A549 (cell line): ENCODE results near the gene ANK2. TPM values are rescaled to one million over a fixed set of nuclear protein-coding genes. Genes with fewer than 3 reads are reported as not detected.

Source experiments
- ATAC-seq, 2 experiments: fragments of 200-7000 bp in 1 of 2; fragments of >200 bp in 1 of 2; cut with Nextera tagmentation in 1 of 2; cut with Tn5 transposase in 1 of 2; 3 replicates each; pipeline versions ENCODE4 v1.8.0 to v1.9.1; 2018 to 2020; ENCODE audit warnings: mild to moderate bottlenecking in 1 of 2, moderate library complexity in 1 of 2
- CTCF ChIA-PET: fragments of 300-600 bp; sonication (Branson Sonifier 250); formaldehyde crosslinking; extraction: SDS; loops from one replicate; lab custom pipeline; 2021; ENCODE audit warnings: antibody characterized with exemption, inconsistent platforms; lab: Yijun Ruan, JAX
- POLR2A ChIA-PET: fragments of 350-600 bp; formaldehyde crosslinking; extraction: SDS; loops from one replicate; lab custom pipeline; 2021; ENCODE audit warnings: antibody characterized with exemption, inconsistent platforms; lab: Yijun Ruan, JAX
- DNase-seq, 2 experiments: peaks; one replicate each; pipeline versions ENCODE4 v3.0.0 to v3.0.0-alpha.2; 2011 to 2016; ENCODE audit warnings: low read depth in 1 of 2, low spot score in 1 of 2
- FAIRE-seq: peaks from 2 replicates; lab custom pipeline; 2011; peaks lifted over from hg19 to GRCh38; lab: Jason Lieb, UNC
- H3K27ac ChIP-seq, 2 experiments: fragments of >200 bp; sonication (Bioruptor Twin); formaldehyde crosslinking; 3 replicates each; pipeline ENCODE4 v1.5.1; 2016 to 2017
- H3K4me1 ChIP-seq: fragments of >200 bp; sonication (Bioruptor Twin); formaldehyde crosslinking; 3 replicates; pipeline ENCODE4 v1.6.1; 2016
- H3K4me2 ChIP-seq: fragments of >200 bp; sonication (Bioruptor Twin); formaldehyde crosslinking; 3 replicates; pipeline ENCODE4 v1.6.1; 2016
- H3K4me3 ChIP-seq: fragments of >200 bp; sonication (Bioruptor Twin); formaldehyde crosslinking; 3 replicates; pipeline ENCODE4 v1.5.1; 2016
- H3K9me3 ChIP-seq: fragments of >200 bp; sonication (Bioruptor Twin); formaldehyde crosslinking; 3 replicates; pipeline ENCODE4 v1.6.1; 2016
- BCL3 ChIP-seq: fragments of >200 bp; sonication (Bioruptor Twin); formaldehyde crosslinking; IDR thresholded peaks from 3 replicates; pipeline ENCODE4 v1.6.1; 2016
- CBX2 ChIP-seq: fragments of 200-600 bp; sonication (generic); IDR thresholded peaks from 2 replicates; pipeline ENCODE4 v1.6.1; 2016; ENCODE audit warnings: low read depth, mild to moderate bottlenecking, borderline replicate concordance
- CEBPB ChIP-seq, 2 experiments: fragments of >200 bp in 1 of 2; sonication (Bioruptor Twin) in 1 of 2; formaldehyde crosslinking in 1 of 2; IDR thresholded peaks; 2 replicates each; pipeline ENCODE4 v1.6.1; 2012 to 2016
- CHD4 ChIP-seq: fragments of 200-600 bp; sonication (generic); IDR thresholded peaks from 2 replicates; pipeline ENCODE4 v1.6.1; 2016; ENCODE audit warnings: antibody characterized with exemption, mild to moderate bottlenecking, borderline replicate concordance
- E2F6 ChIP-seq: IDR thresholded peaks from 2 replicates; pipeline ENCODE4 v1.6.1; 2012; ENCODE audit warnings: low read depth, borderline replicate concordance
- ELK1 ChIP-seq: fragments of 150-350 bp; IDR thresholded peaks from 2 replicates; pipeline ENCODE4 v1.6.1; 2014; ENCODE audit warnings: low read depth, mild to moderate bottlenecking, low read length
- ESRRA ChIP-seq: fragments of 150-350 bp; IDR thresholded peaks from 2 replicates; pipeline ENCODE4 v1.6.1; 2014; ENCODE audit warnings: mild to moderate bottlenecking, low read length, borderline replicate concordance
- FOSL2 ChIP-seq, 2 experiments: fragments of 450-650 bp in 1 of 2; fragments of >200 bp in 1 of 2; sonication (Bioruptor Twin) in 1 of 2; formaldehyde crosslinking; IDR thresholded peaks; 2 replicates each; pipeline versions ENCODE4 v1.5.0 to v1.6.1; 2016 to 2020; ENCODE audit warnings: mild to moderate bottlenecking in 1 of 2, moderate library complexity in 1 of 2
- FOXS1 ChIP-seq: fragments of 250-450 bp; sonication (Bioruptor Pico); IDR thresholded peaks from 2 replicates; pipeline ENCODE4 v1.5.0; 2020; ENCODE audit warnings: mild to moderate bottlenecking, moderate library complexity
- GATA3 ChIP-seq: IDR thresholded peaks from 2 replicates; pipeline ENCODE4 v1.6.1; 2012; ENCODE audit warnings: borderline replicate concordance
- HDAC2 ChIP-seq: fragments of 200-600 bp; sonication (generic); IDR thresholded peaks from 2 replicates; pipeline ENCODE4 v1.6.1; 2016
- HEYL ChIP-seq: fragments of 250-450 bp; sonication (Bioruptor Pico); IDR thresholded peaks from 2 replicates; pipeline ENCODE4 v1.8.0; 2021; ENCODE audit warnings: mild to moderate bottlenecking, moderate library complexity
- HMGXB4 ChIP-seq: fragments of 250-450 bp; sonication (Bioruptor Pico); IDR thresholded peaks from 2 replicates; pipeline ENCODE4 v1.5.0; 2021; ENCODE audit warnings: mild to moderate bottlenecking, moderate library complexity, borderline replicate concordance
- HOXB13 ChIP-seq: fragments of 250-450 bp; sonication (Bioruptor Pico); IDR thresholded peaks from 2 replicates; pipeline ENCODE4 v1.5.0; 2020; ENCODE audit warnings: low read depth, mild to moderate bottlenecking, moderate library complexity
- JUN ChIP-seq, 2 experiments: fragments of >200 bp; sonication (Bioruptor Twin); formaldehyde crosslinking; IDR thresholded peaks; 2 replicates in 1 of 2; 3 replicates in 1 of 2; pipeline ENCODE4 v1.6.1; 2016 to 2017
- KDM1A ChIP-seq: fragments of 200-600 bp; sonication (generic); IDR thresholded peaks from 2 replicates; pipeline ENCODE4 v1.6.1; 2016; ENCODE audit warnings: low read depth, mild to moderate bottlenecking
- KDM5A ChIP-seq: fragments of 200-600 bp; sonication (generic); IDR thresholded peaks from 2 replicates; pipeline ENCODE4 v1.6.1; 2016; ENCODE audit warnings: antibody characterized with exemption, mild to moderate bottlenecking
- MAFK ChIP-seq: fragments of 450-650 bp; IDR thresholded peaks from 2 replicates; pipeline ENCODE4 v1.6.1; 2014; ENCODE audit not compliant: partially characterized antibody
- MAX ChIP-seq: IDR thresholded peaks from 2 replicates; pipeline ENCODE4 v1.6.1; 2012
- NR3C1 ChIP-seq: fragments of >200 bp; sonication (Bioruptor Twin); formaldehyde crosslinking; IDR thresholded peaks from 3 replicates; pipeline ENCODE4 v1.6.1; 2017
- POLR2A ChIP-seq: IDR thresholded peaks from 2 replicates; pipeline ENCODE4 v1.6.1; 2012; ENCODE audit warnings: mild to moderate bottlenecking, low read length
- POLR2AphosphoS2 ChIP-seq: conservative IDR thresholded peaks from 2 replicates; pipeline ENCODE4 v1.6.1; 2012; ENCODE audit warnings: low read length, improper control_type of control experiment, inconsistent platforms
- RFX5 ChIP-seq: fragments of 450-650 bp; IDR thresholded peaks from 2 replicates; pipeline ENCODE4 v1.7.1; 2014; ENCODE audit warnings: antibody characterized with exemption, mild to moderate bottlenecking, moderate library complexity
- RNF2 ChIP-seq: fragments of 200-600 bp; sonication (generic); IDR thresholded peaks from 2 replicates; pipeline ENCODE4 v1.6.1; 2016; ENCODE audit warnings: low read depth, mild to moderate bottlenecking, antibody characterized with exemption, moderate library complexity, borderline replicate concordance
- SMC3 ChIP-seq: fragments of >200 bp; sonication (Bioruptor Twin); formaldehyde crosslinking; IDR thresholded peaks from 3 replicates; pipeline ENCODE4 v1.6.1; 2018; ENCODE audit warnings: inconsistent platforms
- SREBF2 ChIP-seq: fragments of 450-650 bp; IDR thresholded peaks from 2 replicates; pipeline ENCODE4 v1.6.1; 2014; ENCODE audit warnings: mild to moderate bottlenecking, moderate library complexity
- TP53 ChIP-seq: fragments of 250-450 bp; sonication (Bioruptor Pico); IDR thresholded peaks from 2 replicates; pipeline ENCODE4 v1.5.0; 2021; ENCODE audit warnings: mild to moderate bottlenecking, moderate library complexity
- ZNF302 ChIP-seq: fragments of 250-450 bp; sonication (Bioruptor Pico); IDR thresholded peaks from 2 replicates; pipeline ENCODE4 v1.9.0; 2021; ENCODE audit warnings: inconsistent platforms, mild to moderate bottlenecking, moderate library complexity
- WGBS: methylation state at CpG from one replicate; pipeline ENCODE4 v1.1.6; 2017; ENCODE audit errors: missing lambda C conversion rate; 5-methylcytosine and 5-hydroxymethylcytosine counted together
- polyA plus RNA-seq, 4 experiments: library from polyadenylated mRNA; depleted of rRNA in 3 of 4; stranded (reverse); fragments of >200 nt; fragmentation: RNase III in 1 of 4; extraction: RNeasy Plus Mini Kit Qiagen cat#74134 plus additional on column Dnase treatment in 1 of 4; gene quantifications; 2 replicates in 3 of 4; 3 replicates in 1 of 4; pipeline ENCODE4 v1.2.3, GENCODE V29; 2011 to 2017

Gene ANK2
- polyA plus RNA-seq, 2 of the 4 experiments (the other 2 are of a cell fraction): 1.4 to 3.1 TPM

GRCh38 chr4:113409181-113409580 is 359.7 kb downstream of the ANK2 start:
- CTCF ChIA-PET: interaction anchor here (4.6 kb wide), 1 partner anchor 14 kb away, joined by 22 read pairs; no protein-coding TSS in a partner anchor
- POLR2A ChIA-PET: no interaction called here
- H3K4me1 ChIP-seq: no peaks in the 10 kb centered on the region; the same call in 2 of the 3 replicates
- WGBS: 45% methylated on average over 4 of the region's 4 CpGs
- TF ChIP-seq ELK1: no peak
- TF ChIP-seq NR3C1: no peak
- H3K9me3 ChIP-seq: no peaks in the 10 kb centered on the region
- H3K4me3 ChIP-seq: no peak overlapping the region
- DNase-seq: no peak
- FAIRE-seq: no peak
- ATAC-seq: no peak
- H3K27ac ChIP-seq: no peak overlapping the region
- no peak overlapping the region for H3K4me2 ChIP-seq

- no peak for DNase-seq
- Histone ChIP-seq H3K27ac (no peak overlapping the region), H3K4me2 (no peak overlapping the region), H3K9me3 (no peaks in the 10 kb centered on the region), H3K4me1 (no peaks in the 10 kb centered on the region; the same call in 2 of the 3 replicates), H3K4me3 (no peak overlapping the region)
- FAIRE-seq: no peak
- ChIA-PET CTCF (interaction anchor here (4.6 kb wide), 1 partner anchor 16 kb away, joined by 22 read pairs; no protein-coding TSS in a partner anchor), POLR2A (no interaction called here)
- no peak for ATAC-seq
- no peak for TF ChIP-seq ZNF302 (CRISPR knock-in tag)
- no peak for TF ChIP-seq GATA3
- TF ChIP-seq POLR2A: no peak
- no peak for TF ChIP-seq RNF2
- TF ChIP-seq KDM5A: no peak
- TF ChIP-seq E2F6: no peak
- no peak for TF ChIP-seq MAFK
- TF ChIP-seq HDAC2: no peak
- TF ChIP-seq CHD4: no peak
- TF ChIP-seq HOXB13 (CRISPR knock-in tag): no peak
- TF ChIP-seq MAX: no peak
- TF ChIP-seq RFX5: no peak
- TF ChIP-seq KDM1A: no peak
- no peak for TF ChIP-seq TP53 (CRISPR knock-in tag)
- TF ChIP-seq JUN (IDR thresholded peaks at IDR 0.05): no peak
Measured at GRCh38 chr4:113410686-113411085, 361.2 kb downstream of the ANK2 start.

- no peaks in the 10 kb centered on the region for H3K9me3 ChIP-seq
- no peak for FAIRE-seq
- no peak overlapping the region for H3K4me3 ChIP-seq
- ChIA-PET CTCF (interaction anchor here (4.6 kb wide), 1 partner anchor 16 kb away, joined by 22 read pairs; no protein-coding TSS in a partner anchor), POLR2A (no interaction called here)
- no peak overlapping the region for H3K27ac ChIP-seq
- WGBS: 39% methylated on average over 4 of the region's 4 CpGs
- ATAC-seq: no peak
- H3K4me2 ChIP-seq: no peak overlapping the region
- DNase-seq: peak in 1 of 2 experiments; percentile 13
- no peaks in the 10 kb centered on the region; the same call in 2 of the 3 replicates for H3K4me1 ChIP-seq
- TF ChIP-seq POLR2AphosphoS2 (no peak), BCL3 (no peak), FOSL2 (IDR thresholded peaks at IDR 0.05) (no peak), FOSL2 (CRISPR knock-in tag; IDR thresholded peaks at IDR 0.05) (no peak), ESRRA (no peak), SREBF2 (no peak), RFX5 (no peak), CBX2 (no peak), CEBPB (IDR thresholded peaks at IDR 0.05) (no peak), FOXS1 (no peak), SMC3 (no peak), HMGXB4 (no peak), MAX (no peak), NR3C1 (no peak), HEYL (CRISPR knock-in tag) (no peak)
Measured at GRCh38 chr4:113411496-113411938, 362.1 kb downstream of the ANK2 start.
